Camera-type eye (tissue), 1 donor: Measurements from ENCODE around the gene CYGB. TPM values are rescaled to one million over a fixed set of nuclear protein-coding genes. Genes with fewer than 3 reads are reported as not detected.

Source experiments
- total RNA-seq: library from RNA; depleted of rRNA; stranded (reverse); fragments of >200 nt; gene quantifications from one replicate; pipeline ENCODE4 v1.2.3, GENCODE V29; 2014

CYGB gene
- 12.5 TPM for total RNA-seq

GRCh38 chr17:76537578-76538280 lies at the start of gene CYGB:
Gene CYGB, minus strand, starts transcription at chr17:76537709. Its CDS starts 167 bp downstream, at chr17:76537542.

GRCh38 chr17:76585649-76586593 lies 48.4 kb upstream of the CYGB start, which contains the start of gene ST6GALNAC2:
Gene ST6GALNAC2, minus strand, starts transcription at chr17:76585860. Its CDS starts 52 bp downstream, at chr17:76585808.

GRCh38 chr17:76539631-76540271 lies 2.2 kb upstream of the CYGB start, which contains the start of gene PRCD:
Gene PRCD, plus strand, starts transcription at chr17:76540044. Its CDS starts 98 bp downstream, at chr17:76540142.

GRCh38 chr17:76501018-76501826 lies 36.3 kb downstream of the CYGB start, which contains the start of gene RHBDF2:
Gene RHBDF2, minus strand, starts transcription at chr17:76501423. Its CDS starts 19,899 bp downstream, at chr17:76481524.

Other genes starting within 250 kb of the CYGB start
- 5.1 TPM for gene QRICH2, start 229.4 kb downstream of the CYGB start, total RNA-seq
- gene PRPSAP1, start 183.8 kb downstream of the CYGB start, total RNA-seq = 73.0 TPM
- gene SPHK1, start 153.1 kb downstream of the CYGB start, total RNA-seq = 5.3 TPM
- gene UBE2O, start 84.6 kb downstream of the CYGB start, total RNA-seq = 51.3 TPM
- gene AANAT, start 70.1 kb downstream of the CYGB start, total RNA-seq = 18.0 TPM
- 9.1 TPM for gene RHBDF2, start 36.3 kb downstream of the CYGB start, total RNA-seq
- gene PRCD, start 2.3 kb upstream of the CYGB start, total RNA-seq = 14.3 TPM
- gene ST6GALNAC2, start 48.2 kb upstream of the CYGB start, total RNA-seq = 28.5 TPM
- gene ST6GALNAC1, start 106.0 kb upstream of the CYGB start, total RNA-seq = 2.0 TPM
- 220 TPM for gene MXRA7, start 173.3 kb upstream of the CYGB start, total RNA-seq
- gene JMJD6, start 188.9 kb upstream of the CYGB start, total RNA-seq = 30.1 TPM
- 31.7 TPM for gene METTL23, start 189.1 kb upstream of the CYGB start, total RNA-seq
- gene SRSF2, start 199.6 kb upstream of the CYGB start, total RNA-seq = 172 TPM
- gene MFSD11, start 200.4 kb upstream of the CYGB start, total RNA-seq = 77.8 TPM